NK-92 treated with Interleukin-12 subunit alpha and Interleukin-12 subunit beta, amount 100 ng/mL, for 24 hours (cell line): ENCODE data around the gene RNPEP.
"Not testable (repeated sequence)": the region's sequence is repeated elsewhere in the genome, so short reads cannot be mapped to it uniquely, and the experiment has no call there.

ENCODE experiments used
- DNase-seq: peaks from one replicate; lab custom pipeline; 2025; lab: John Stamatoyannopoulos, UW

Gene RNPEP, protein sequence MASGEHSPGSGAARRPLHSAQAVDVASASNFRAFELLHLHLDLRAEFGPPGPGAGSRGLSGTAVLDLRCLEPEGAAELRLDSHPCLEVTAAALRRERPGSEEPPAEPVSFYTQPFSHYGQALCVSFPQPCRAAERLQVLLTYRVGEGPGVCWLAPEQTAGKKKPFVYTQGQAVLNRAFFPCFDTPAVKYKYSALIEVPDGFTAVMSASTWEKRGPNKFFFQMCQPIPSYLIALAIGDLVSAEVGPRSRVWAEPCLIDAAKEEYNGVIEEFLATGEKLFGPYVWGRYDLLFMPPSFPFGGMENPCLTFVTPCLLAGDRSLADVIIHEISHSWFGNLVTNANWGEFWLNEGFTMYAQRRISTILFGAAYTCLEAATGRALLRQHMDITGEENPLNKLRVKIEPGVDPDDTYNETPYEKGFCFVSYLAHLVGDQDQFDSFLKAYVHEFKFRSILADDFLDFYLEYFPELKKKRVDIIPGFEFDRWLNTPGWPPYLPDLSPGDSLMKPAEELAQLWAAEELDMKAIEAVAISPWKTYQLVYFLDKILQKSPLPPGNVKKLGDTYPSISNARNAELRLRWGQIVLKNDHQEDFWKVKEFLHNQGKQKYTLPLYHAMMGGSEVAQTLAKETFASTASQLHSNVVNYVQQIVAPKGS

DNA sequence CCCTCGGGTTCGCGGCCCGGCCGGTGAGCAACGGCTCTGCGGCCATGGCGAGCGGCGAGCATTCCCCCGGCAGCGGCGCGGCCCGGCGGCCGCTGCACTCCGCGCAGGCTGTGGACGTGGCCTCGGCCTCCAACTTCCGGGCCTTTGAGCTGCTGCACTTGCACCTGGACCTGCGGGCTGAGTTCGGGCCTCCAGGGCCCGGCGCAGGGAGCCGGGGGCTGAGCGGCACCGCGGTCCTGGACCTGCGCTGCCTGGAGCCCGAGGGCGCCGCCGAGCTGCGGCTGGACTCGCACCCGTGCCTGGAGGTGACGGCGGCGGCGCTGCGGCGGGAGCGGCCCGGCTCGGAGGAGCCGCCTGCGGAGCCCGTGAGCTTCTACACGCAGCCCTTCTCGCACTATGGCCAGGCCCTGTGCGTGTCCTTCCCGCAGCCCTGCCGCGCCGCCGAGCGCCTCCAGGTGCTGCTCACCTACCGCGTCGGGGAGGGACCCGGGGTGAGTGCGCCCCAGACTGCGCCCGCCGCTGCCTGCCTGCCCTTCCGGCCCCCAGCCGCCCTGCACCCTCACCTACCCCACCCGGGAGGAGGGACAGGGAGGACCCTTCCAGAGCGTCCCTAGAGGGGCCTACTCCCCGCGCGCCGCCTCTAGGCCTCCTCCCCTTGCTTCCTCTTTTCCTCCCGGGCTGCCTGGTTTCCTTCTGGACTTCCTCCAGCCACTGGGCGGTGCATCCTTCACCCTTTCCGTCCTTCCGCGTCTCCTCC lies at the start of gene RNPEP:
Gene RNPEP, plus strand, starts transcription at position 26 of the 757 bp plus-strand sequence. Its CDS starts 19 bp downstream, at position 45.
- DNase-seq: peak; percentile 41

DNA sequence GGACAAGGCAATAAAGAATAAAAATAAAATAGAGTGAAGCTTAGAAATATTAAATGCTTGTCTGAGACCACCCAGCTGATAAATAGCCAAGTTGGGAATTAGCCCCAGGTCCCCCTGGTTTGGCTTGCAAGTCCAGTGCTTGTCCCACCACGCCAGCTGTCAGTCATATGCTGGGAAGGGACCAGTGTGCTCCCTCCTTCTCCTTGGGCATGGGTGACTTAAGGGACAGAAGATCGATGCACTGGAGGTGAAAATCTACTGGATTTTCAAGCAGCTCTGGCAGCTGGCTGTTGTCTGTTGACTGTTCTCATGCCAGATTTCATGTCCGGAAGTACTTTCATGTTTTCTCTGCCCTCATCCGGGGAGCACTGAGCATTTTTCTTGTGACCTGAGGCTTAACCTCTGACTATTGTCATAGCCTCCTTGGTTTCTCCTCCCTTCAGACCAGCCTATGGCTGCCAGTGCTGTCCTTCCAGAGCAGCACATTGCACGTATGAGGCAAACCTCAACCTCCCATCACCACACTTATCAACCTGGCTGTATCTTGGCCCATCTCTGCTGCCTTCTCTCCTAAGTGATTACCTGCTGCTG lies 48.5 kb upstream of the RNPEP start:
- no peak for DNase-seq

DNA sequence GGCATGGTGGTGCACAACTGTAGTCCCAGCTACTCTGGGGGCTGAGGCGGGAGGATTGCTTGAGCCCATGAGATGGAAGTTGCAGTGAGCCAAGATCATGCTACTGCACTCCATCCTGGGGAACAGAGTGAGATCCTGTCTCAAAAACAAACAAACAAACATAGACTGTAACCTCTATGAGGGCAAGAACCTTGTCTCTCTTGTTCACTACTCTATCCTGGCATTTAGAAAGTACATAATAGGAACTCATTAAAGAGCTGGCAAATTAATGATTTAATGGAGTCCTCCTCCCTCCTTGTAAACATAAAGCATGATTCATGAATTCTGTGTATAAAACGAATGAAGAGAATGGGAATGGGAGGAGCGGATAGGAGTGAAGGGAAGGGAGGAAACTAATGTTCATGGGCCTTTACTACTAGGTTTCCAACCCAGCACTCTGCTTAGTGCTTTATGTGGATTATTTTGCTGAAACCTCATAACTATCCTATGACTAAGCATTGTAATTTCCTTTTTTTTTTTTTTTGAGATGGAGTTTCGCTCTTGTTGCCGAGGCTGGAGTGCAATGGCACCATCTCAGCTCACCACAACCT lies 44.7 kb upstream of the RNPEP start:
- no peak for DNase-seq

DNA sequence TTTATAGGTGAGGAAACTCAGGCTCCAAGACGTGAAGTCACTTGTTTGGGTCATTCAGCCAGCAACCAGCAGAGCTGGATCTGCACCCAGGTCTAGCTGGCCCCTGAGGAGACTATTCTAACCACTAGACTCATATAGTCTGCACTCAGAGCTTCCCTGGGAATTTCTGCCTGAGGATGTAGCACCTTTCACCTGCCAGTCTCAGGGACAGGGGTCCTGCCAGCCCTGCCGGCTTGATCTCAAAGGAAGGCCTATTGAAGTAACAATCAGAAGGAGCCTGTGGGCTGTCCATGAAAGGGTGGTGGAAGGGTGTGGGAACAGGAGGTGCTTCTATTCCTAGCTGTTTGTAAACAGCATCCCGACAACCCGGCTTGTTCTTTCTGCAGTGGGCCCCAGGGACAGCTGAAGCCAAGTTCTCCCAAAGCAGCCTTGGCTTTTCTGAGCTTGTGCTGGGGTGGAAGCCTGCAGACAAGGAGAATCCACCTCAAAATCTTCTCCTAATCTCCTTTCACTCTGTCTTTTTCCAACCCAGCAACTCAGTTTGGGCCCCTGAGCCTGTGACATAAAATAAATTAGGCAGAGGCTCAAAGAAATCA lies 43.9 kb upstream of the RNPEP start:
- DNase-seq: no peak

DNA sequence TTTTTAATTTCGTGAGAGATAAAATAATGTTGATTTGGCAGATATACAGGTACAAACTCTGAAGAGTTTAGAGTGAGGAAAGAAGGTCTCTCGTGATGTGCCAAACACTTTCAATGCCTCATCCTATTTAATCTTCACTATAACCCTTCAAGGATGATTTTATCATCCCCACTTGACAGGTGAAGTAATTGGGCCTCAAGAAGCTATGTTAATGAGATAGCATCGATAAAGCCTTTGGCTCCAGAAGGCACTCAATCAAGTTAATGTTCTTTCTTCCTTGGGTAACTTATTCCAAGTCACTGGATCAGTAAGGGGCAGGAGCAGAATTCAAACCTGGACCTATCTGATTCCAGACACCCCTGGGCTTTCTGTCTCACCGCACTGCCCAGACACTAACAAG lies 43.3 kb upstream of the RNPEP start:
- DNase-seq: no peak

DNA sequence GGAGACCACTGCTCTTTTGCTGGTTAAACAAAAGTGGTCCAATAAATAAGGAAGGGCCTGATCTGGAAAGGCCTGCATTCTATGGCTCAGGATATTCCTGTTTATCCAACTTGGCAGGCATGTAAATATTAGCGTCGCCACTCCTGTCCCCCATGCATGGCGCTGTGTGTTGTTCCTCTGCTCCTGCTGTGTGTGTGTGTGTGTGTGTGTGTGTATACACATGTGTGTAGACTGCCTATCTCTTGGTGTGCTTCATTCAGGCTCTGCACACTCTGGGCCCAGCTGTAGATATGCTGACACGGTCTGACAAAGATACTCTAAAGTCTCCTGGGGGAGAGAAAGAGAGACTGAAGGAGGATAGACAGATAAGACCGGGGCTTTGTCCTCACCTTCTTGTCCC lies 42.9 kb upstream of the RNPEP start:
- no peak for DNase-seq

DNA sequence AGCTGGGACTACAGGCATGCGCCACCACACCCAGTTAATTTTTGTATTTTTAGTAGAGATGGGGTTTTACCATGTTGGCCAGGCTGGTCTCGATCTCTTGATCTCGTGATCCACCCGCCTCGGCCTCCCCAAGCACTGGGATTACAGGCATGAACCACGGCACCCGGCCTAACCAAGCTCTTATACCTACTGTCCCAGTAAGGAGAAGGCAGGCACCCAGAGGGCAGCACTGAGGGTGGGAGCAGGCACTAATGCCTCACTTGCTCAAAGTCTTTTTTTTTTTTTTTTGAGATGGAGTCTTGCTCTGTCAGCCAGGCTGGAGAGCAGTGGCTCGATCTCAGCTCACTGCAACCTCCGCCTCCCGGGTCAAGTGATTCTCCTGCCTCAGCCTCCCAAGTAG lies 42.1 kb upstream of the RNPEP start:
- not testable (repeated sequence) for DNase-seq

DNA sequence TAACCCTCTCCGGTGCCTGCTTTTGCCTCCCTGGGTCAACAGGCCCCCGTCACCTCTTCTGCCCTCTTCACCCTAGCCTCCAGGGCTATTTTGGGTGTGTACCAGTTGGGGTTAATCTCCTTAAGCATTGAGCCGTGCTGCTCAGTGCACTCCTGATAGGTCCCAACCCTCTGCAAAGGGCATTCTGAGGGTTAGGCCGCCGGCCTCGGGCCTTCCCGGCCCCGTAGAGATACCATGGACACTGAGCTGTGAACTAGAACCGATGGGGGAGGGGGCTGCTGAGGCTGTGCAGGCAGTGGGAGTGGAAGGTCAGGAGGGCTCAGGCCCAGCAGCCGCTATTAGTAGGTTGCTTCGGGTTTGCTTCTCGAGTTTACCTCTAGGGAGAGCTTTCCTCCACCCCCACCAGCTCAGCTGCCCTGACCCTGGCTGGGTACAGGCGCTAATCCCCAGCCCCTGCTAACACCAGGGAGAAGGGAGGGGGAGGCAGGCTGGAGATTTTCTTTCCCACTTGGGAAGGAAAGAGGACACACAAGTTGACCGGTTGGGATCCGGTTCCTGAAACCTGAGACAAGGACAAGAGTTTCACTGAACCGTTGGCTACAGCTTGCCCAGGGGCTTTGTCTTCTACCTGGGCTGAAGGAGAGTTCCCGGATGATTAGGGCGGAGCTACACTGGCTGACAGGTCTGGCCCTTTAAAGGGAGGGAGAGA lies 40.9 kb upstream of the RNPEP start:
- no peak for DNase-seq

DNA sequence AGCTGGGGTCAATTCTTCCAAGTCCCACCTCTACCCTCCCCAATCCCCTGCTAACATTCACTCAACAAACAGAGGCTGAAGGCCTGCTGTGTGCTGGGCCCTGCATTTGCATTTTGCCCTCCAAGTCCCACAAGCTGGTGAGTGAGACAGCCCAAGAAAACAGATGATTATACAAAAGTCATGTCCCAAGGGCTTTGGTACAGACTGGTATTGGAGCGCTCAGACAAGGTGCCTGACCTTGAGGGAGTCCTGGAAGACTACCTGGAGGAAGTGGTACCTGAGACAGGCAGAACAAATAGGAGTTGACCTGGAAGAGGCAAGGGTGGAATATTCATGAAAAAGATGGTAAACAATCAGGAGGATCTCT lies 40.3 kb upstream of the RNPEP start:
- no peak for DNase-seq

DNA sequence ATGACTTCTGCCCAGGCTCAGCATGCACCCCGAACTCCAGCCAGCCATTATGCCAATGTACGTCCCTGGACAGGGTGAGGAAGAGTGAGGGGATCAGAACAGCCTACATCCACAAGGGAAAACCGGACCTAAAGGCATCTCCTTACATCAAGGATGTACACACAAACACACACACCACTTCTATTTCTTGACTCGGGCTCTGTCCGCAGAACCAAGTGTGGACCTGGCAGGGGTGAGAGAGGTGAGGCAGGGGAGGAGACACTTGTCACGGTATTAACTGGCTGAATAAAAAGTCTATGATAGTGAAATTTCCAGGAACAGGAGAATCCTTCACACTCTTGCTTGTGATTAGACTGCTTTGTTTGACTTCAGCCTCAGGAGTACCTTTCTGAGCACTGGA lies 38.4 kb upstream of the RNPEP start:
- no peak for DNase-seq

DNA sequence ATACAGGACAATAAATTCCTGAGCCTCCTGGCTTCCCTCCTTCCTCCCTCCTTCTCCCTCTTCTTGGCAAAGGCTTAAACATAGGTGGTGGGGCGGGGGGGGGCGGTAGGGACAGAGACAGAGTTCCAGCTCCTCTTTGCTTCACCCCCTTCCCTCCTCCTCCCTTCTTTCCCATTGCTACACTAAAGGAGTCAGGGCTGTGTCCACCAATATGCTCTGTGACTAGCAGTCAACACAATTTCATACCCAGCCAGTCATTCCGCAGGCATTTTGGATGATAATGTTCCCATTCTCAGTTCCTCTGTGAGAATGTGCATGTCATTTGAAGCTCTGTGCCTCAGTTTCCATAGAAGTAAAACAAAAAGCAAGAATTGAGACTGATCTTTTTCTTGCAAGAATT lies 37.8 kb upstream of the RNPEP start:
- no peak for DNase-seq

DNA sequence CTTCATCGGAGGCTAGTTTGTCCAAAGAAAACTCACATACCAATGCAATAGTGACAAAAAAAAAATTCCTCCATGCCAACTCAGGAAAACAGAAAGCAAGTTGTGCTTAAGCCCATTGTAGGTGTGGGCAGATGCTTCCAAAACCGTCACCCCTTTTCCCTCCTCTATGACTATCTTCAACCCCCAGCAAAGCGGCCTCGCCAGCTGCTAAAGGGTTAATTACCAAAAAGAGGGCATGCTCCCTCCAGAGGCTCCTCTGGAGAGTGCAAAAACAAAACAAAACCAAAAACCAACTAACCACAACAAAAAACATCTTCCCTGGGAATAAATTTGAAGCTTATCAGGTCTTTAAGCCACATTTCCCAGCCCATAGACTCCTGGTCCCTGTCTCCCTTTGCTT lies 37.3 kb upstream of the RNPEP start:
- DNase-seq: no peak

DNA sequence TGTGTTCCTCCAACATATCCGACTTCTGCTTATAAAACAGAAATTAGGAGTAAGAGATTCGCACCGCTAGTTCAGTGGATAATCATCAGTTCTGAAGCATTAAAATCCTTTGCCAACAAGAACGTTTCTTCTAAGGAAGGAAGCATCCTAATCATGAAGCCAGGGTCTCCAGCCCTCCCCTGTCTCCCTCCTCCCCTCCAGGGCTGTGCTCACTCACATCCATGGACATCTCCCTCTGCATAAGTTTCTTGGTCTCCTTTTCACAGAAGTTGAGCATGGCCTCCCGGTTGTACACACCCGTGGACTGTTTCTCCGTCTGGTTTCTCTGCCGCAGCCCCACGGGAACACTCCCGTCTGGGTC lies 36.6 kb upstream of the RNPEP start:
- DNase-seq: no peak

DNA sequence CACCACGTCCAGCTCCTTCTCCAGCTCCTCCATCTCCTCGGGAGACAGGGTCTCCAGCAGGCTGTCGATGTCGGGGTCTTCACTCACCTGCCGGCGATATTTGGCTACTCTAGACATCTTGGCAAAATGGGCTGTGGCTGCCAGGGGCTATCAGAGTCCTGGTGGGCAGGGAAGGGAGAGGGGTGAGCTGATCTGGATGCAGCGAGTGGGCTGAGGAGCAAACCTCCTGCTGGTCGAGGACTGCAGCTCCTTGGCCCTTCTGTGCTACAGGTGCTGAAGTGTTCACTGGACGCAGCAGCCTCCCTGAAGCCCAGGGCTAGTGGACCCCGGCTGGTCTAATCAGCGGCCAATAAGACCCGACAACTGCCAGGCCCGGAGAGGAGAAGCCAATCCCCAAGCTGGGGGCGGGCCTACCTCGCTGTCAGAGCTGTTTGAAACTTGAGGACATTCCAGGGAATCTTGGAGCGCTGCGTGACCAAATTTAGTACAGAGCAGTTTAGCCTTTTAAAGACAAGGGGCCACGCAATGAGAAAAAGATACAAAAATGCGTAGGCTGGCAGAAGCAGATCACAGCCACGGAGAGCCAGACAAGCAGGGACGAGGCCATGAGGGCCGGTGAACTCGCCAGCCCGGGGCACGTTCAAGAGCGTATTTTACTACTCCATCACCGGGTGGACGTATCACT lies 36.1 kb upstream of the RNPEP start, which contains the start of gene LMOD1:
Gene LMOD1, minus strand, starts transcription at position 325 of the 685 bp plus-strand sequence. Its CDS starts 208 bp downstream, at position 117.
- no peak for DNase-seq

DNA sequence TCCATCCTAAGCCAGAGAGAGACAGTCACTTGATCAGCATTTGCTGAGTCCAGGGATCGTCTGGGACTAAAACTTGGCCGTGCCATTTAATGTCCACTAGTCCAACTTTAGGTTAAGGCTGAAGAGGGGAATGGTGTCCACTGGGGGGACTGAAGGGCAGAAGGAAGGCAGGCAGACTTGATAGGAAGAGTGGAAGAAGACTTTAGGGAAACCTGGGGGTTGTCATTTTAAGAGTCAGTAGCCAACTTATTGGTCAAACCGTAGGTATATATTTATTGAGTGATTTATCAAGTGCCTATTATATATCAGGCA lies 34.8 kb upstream of the RNPEP start:
- no peak for DNase-seq

DNA sequence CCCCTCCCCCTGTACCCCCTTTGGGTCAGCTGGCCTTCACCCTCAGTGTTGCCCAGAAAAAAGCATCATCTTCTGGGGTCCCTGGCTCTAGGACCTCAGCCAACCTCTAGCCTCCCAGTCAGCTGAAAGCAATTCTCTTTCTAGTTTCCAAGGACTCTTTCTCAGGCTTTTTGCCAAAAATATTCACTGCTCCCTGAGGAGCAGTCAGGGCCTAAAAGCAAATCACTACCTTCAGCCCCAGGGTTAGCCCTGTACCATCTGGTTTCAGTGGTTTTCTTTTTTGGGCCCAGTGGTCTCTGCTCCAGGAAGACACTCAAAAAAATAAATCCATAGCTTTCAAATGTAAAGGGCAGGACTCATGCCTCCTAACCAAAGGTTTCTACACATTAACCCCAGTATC lies 33.0 kb upstream of the RNPEP start:
- DNase-seq: no peak

DNA sequence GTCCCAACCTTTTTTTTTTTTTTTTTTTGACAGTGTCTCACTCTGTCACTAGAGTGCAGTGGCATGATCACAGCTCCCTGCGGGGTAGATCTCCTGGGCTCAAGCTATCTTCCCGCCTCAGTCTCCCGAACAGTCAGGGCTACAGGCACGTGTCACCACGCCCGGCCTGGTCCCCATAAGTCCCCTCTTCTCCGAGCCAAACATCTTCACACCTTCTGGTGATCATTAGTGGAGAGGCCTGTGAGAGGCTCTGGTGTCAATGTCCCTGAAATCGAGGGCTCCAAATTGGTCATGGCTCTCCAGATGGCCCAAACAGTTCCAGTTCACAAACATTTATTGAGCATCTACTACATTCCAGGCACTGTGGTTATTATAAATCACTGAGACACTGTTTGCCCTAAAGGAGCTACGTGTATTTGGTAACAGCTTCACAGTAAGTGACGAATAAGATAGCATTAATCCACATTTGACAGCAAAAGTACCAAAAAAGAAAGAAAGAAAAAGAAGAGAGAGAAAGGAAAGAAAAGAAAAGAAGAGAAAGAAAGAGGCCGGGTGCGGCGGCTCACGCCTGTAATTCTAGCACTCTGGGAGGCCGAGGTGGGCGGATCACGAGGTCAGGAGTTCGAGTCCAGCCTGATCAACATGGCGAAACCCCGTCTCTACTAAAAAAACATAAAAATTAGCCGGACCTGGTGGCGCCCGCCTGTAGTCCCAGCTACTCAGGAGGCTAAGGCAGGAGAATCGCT lies 28.0 kb upstream of the RNPEP start:
- DNase-seq: no peak

DNA sequence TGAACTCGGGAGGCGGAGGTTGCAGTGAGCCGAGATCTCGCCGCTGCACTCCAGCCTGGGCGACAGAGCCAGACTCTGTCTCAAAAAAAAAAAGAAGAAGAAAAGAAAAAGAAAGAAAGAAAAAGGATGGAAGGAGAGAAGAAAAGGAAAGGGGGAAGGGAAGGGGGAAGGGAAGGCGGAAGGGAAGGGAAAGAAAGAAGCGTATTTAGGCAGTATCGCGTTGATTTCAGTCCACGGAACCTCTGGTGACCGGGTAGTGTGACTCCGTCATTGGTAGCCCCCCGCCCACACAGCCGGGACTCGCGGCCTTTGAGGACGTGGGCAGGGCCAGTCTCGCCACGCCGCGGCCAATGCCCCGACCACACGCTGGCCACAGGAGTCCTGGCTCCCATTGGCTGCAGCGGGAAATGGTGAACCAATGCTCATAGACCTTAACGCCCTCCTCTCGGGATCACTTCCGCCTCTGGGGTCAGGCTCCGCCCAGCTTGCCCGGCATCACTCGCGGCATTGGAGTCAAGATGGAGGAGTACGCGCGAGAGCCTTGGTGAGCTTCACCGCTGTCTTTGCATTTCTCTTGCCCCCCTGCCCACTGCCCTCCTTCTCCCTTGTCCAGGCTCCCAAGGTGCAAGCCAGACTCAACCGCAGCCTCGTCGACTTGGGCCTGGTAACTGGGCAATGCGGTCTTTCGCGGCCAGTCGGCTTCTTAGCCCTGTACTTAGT lies 27.3 kb upstream of the RNPEP start, which contains the start of gene TIMM17A:
Gene TIMM17A, plus strand, starts transcription at position 495 of the 720 bp plus-strand sequence. Its CDS starts 24 bp downstream, at position 519.
- peak; percentile 94 for DNase-seq

DNA sequence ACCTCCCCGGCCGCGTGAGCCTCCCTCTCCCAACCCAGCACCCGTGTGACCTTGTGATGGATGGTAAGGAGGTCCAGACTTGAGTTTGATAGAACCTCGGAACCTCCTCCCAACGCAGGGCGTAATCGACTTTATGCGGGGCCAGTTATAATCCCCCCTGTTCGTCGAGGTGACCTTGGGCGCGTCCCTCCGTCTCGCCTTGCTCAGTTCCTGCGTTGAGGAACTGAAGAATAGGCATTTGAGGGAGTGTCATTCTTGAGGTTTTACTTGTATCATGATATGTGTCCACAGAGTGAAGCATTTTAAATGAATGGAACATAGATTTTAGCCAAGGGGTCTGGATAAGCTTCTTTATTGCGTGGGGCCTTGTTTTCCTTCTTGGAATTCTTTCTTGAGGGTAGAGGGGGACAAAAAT lies 26.7 kb upstream of the RNPEP start:
- no peak for DNase-seq
